ENCODE measurements around the gene MBOAT2. TPM values are rescaled to one million over a fixed set of nuclear protein-coding genes. Genes with fewer than 3 reads are reported as not detected.

MBOAT2 gene
- total and polyA plus RNA-seq, 2 of the 13 experiments (the other 11 are each of a cell fraction or from before 2014, with no cell fraction given) = 0.11 to 0.36 TPM

GRCh38 chr2:8840475-8841091 lies 162.9 kb downstream of the MBOAT2 start (continued):
- TF ChIP-seq MBD4 (IDR thresholded peaks at IDR 0.05; ENCODE audit: borderline replicate concordance, low read length) = no peak
- TF ChIP-seq REPIN1 (CRISPR knock-in tag; IDR thresholded peaks at IDR 0.05; ENCODE audit: borderline replicate concordance, low read depth) = peak; percentile 81
- TF ChIP-seq THAP11 (CRISPR knock-in tag; IDR thresholded peaks at IDR 0.05) = 0 out of 2 replicates have a peak, but pooled peaks have one; percentile 18
- TF ChIP-seq NCOA5 (CRISPR knock-in tag; IDR thresholded peaks at IDR 0.05) = no peak
- no peak for TF ChIP-seq KLF11 (CRISPR knock-in tag; IDR thresholded peaks at IDR 0.05)
- no peak for TF ChIP-seq KDM2A (CRISPR knock-in tag; IDR thresholded peaks at IDR 0.05; ENCODE audit: borderline replicate concordance, low read depth)
- no peak for TF ChIP-seq ZNF354B (CRISPR knock-in tag; IDR thresholded peaks at IDR 0.05)
- no peak for TF ChIP-seq NCOA1 (CRISPR knock-in tag; IDR thresholded peaks at IDR 0.05)
- TF ChIP-seq GABPB1 (CRISPR knock-in tag; IDR thresholded peaks at IDR 0.05) = peak; percentile 44
- 0 out of 2 replicates have a peak, but pooled peaks have one; percentile 42 for TF ChIP-seq ZNF256 (CRISPR knock-in tag; conservative IDR thresholded peaks at IDR 0.05)
- TF ChIP-seq ZNF136 (CRISPR knock-in tag; IDR thresholded peaks at IDR 0.05; ENCODE audit: low read depth) = 0 out of 2 replicates have a peak, but pooled peaks have one; percentile 71
- no peak for TF ChIP-seq JUN (CRISPR knock-in tag; IDR thresholded peaks at IDR 0.05)
- TF ChIP-seq, protein P1, sequence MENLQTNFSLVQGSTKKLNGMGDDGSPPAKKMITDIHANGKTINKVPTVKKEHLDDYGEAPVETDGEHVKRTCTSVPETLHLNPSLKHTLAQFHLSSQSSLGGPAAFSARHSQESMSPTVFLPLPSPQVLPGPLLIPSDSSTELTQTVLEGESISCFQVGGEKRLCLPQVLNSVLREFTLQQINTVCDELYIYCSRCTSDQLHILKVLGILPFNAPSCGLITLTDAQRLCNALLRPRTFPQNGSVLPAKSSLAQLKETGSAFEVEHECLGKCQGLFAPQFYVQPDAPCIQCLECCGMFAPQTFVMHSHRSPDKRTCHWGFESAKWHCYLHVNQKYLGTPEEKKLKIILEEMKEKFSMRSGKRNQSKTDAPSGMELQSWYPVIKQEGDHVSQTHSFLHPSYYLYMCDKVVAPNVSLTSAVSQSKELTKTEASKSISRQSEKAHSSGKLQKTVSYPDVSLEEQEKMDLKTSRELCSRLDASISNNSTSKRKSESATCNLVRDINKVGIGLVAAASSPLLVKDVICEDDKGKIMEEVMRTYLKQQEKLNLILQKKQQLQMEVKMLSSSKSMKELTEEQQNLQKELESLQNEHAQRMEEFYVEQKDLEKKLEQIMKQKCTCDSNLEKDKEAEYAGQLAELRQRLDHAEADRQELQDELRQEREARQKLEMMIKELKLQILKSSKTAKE (CRISPR knock-in tag; IDR thresholded peaks at IDR 0.05; ENCODE audit: borderline replicate concordance) = peak; percentile 23; the same call in 1 of the 2 replicates
- TF ChIP-seq, protein P2, sequence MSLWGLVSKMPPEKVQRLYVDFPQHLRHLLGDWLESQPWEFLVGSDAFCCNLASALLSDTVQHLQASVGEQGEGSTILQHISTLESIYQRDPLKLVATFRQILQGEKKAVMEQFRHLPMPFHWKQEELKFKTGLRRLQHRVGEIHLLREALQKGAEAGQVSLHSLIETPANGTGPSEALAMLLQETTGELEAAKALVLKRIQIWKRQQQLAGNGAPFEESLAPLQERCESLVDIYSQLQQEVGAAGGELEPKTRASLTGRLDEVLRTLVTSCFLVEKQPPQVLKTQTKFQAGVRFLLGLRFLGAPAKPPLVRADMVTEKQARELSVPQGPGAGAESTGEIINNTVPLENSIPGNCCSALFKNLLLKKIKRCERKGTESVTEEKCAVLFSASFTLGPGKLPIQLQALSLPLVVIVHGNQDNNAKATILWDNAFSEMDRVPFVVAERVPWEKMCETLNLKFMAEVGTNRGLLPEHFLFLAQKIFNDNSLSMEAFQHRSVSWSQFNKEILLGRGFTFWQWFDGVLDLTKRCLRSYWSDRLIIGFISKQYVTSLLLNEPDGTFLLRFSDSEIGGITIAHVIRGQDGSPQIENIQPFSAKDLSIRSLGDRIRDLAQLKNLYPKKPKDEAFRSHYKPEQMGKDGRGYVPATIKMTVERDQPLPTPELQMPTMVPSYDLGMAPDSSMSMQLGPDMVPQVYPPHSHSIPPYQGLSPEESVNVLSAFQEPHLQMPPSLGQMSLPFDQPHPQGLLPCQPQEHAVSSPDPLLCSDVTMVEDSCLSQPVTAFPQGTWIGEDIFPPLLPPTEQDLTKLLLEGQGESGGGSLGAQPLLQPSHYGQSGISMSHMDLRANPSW (CRISPR knock-in tag; IDR thresholded peaks at IDR 0.05; ENCODE audit: borderline replicate concordance) = no peak
- TF ChIP-seq, protein P3, sequence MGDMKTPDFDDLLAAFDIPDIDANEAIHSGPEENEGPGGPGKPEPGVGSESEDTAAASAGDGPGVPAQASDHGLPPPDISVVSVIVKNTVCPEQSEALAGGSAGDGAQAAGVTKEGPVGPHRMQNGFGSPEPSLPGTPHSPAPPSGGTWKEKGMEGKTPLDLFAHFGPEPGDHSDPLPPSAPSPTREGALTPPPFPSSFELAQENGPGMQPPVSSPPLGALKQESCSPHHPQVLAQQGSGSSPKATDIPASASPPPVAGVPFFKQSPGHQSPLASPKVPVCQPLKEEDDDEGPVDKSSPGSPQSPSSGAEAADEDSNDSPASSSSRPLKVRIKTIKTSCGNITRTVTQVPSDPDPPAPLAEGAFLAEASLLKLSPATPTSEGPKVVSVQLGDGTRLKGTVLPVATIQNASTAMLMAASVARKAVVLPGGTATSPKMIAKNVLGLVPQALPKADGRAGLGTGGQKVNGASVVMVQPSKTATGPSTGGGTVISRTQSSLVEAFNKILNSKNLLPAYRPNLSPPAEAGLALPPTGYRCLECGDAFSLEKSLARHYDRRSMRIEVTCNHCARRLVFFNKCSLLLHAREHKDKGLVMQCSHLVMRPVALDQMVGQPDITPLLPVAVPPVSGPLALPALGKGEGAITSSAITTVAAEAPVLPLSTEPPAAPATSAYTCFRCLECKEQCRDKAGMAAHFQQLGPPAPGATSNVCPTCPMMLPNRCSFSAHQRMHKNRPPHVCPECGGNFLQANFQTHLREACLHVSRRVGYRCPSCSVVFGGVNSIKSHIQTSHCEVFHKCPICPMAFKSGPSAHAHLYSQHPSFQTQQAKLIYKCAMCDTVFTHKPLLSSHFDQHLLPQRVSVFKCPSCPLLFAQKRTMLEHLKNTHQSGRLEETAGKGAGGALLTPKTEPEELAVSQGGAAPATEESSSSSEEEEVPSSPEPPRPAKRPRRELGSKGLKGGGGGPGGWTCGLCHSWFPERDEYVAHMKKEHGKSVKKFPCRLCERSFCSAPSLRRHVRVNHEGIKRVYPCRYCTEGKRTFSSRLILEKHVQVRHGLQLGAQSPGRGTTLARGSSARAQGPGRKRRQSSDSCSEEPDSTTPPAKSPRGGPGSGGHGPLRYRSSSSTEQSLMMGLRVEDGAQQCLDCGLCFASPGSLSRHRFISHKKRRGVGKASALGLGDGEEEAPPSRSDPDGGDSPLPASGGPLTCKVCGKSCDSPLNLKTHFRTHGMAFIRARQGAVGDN (CRISPR knock-in tag; IDR thresholded peaks at IDR 0.05) = no peak
- no peak for TF ChIP-seq ZNF816 (CRISPR knock-in tag; IDR thresholded peaks at IDR 0.05; ENCODE audit: borderline replicate concordance)
- TF ChIP-seq POLR2G (IDR thresholded peaks at IDR 0.05; ENCODE audit: low read depth, low read length) = no peak
- TF ChIP-seq ZBTB14 (CRISPR knock-in tag; IDR thresholded peaks at IDR 0.05) = no peak
- TF ChIP-seq, protein P4, sequence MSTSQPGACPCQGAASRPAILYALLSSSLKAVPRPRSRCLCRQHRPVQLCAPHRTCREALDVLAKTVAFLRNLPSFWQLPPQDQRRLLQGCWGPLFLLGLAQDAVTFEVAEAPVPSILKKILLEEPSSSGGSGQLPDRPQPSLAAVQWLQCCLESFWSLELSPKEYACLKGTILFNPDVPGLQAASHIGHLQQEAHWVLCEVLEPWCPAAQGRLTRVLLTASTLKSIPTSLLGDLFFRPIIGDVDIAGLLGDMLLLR (CRISPR knock-in tag; IDR thresholded peaks at IDR 0.05) = no peak

All from HepG2 (cell line).